Retinal pigment epithelial cell (primary cell): ENCODE measurements around the gene CA14.
"Not testable (repeated sequence)": the region's sequence is repeated elsewhere in the genome, so short reads cannot be mapped to it uniquely, and the experiment has no call there.

ENCODE experiments used
- DNase-seq: peaks from one replicate; pipeline ENCODE4 v3.0.0-alpha.2; 2010; ENCODE audit warnings: low read depth
- H3K4me3 ChIP-seq: 2 replicates; pipeline ENCODE4 v1.5.1; 2011; ENCODE audit warnings: mild to moderate bottlenecking, low read length, control low read depth, moderate library complexity
- TF ChIP-seq, protein P1 (sequence below): conservative IDR thresholded peaks from 2 replicates; pipeline ENCODE4 v1.5.1; 2011; ENCODE audit warnings: low read depth, low read length, control low read depth, inconsistent platforms

CA14 gene

DNA sequence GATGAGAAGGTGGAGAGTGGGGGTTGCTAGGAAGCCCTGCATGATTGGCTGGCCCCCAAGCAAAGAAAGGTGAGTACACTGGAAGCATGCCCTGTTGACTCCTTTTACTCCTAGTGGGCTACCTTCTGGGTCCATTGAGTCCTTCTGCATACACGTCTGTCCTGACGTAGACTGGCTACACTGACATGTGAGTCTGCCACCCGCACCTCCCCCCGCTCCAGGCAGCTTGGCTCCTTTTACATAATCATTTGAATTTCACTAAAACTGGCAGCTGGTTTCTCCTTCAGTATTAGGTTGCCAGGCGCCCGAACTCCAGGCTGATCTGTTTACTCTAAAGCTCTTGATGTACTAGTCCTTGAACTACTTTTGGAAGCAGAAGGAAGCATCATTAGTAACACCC, 44.8 kb downstream of the CA14 start:
- TF ChIP-seq, protein P1, sequence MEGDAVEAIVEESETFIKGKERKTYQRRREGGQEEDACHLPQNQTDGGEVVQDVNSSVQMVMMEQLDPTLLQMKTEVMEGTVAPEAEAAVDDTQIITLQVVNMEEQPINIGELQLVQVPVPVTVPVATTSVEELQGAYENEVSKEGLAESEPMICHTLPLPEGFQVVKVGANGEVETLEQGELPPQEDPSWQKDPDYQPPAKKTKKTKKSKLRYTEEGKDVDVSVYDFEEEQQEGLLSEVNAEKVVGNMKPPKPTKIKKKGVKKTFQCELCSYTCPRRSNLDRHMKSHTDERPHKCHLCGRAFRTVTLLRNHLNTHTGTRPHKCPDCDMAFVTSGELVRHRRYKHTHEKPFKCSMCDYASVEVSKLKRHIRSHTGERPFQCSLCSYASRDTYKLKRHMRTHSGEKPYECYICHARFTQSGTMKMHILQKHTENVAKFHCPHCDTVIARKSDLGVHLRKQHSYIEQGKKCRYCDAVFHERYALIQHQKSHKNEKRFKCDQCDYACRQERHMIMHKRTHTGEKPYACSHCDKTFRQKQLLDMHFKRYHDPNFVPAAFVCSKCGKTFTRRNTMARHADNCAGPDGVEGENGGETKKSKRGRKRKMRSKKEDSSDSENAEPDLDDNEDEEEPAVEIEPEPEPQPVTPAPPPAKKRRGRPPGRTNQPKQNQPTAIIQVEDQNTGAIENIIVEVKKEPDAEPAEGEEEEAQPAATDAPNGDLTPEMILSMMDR, result no peak
- H3K4me3 ChIP-seq, result no peak overlapping the region
- no peak for DNase-seq

DNA sequence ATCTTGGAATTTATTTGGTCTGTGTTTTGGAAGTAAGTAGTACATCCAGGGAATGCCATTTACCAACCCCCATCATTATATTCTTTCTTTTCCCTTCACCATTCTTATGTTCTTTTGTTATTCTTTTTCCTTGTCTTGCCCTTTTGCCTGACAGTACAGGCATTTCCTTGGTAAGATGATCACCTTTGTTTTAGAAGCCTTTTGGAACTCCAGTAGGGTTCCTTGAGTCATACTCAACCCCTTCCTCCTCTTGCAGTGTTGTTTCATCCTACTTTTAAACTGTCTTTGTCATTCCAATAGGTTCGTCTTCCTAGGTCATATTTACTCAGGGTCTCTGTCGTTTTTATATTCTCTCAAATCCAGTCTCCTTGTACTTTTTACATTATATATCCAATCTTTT, 45.3 kb downstream of the CA14 start:
- no peak overlapping the region for H3K4me3 ChIP-seq
- DNase-seq, result no peak
- TF ChIP-seq, protein P1, result no peak

DNA sequence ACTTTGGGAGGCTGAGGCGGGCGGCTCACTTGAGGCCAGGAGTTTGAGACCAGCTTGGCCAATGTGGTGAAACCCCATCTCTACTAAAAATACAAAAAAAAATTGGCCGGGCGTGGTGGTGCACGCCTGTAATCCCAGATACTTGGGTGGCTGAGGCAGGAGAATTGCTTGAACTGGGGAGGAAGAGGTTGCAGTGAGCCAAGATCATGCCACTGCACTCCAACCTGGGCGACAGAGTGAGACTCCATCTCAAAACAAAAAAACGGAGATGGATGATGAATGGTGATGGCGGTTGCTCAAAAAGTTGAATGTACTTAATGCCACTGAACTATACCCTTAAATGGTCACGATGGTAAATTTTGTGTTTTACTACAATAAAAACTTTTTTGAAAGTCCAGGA, 51.0 kb downstream of the CA14 start:
- not testable (repeated sequence) for DNase-seq, H3K4me3 ChIP-seq

DNA sequence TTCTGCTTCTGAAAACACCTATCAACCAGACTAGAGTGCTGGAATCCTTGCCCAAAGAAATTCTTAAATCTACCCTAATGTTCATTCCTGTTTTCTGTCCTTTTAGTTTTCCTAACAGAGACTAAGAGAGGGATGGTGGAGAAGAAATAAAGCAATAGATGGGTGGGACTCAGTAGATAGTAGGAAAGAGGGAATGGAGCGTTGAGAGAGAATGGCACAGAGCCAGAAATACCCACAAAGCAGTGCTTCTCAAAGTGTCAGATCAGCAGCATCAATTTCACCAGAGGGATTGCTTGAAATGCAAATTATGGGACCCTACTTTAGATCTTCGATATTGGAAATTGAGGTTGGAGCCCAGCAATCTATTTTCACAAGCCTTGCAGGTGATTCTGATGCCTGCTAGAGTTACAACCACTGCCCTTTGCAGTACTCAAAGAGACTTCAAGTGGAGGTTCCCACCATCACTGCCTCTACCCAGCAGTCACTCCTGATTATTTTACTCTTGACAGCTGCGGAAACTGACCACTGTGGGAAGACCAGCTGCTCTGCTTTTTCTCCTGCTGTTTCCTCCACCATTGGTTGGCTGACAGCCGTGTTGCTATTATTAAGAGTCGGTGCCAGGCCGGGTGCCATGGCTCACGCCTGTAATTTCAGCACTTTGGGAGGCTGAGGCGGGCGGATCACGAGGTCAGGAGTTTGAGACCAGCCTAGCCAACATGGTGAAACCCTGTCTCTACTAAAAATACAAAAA, 52.4 kb downstream of the CA14 start:
- no peak overlapping the region for H3K4me3 ChIP-seq
- TF ChIP-seq, protein P1, result no peak
- no peak for DNase-seq

DNA sequence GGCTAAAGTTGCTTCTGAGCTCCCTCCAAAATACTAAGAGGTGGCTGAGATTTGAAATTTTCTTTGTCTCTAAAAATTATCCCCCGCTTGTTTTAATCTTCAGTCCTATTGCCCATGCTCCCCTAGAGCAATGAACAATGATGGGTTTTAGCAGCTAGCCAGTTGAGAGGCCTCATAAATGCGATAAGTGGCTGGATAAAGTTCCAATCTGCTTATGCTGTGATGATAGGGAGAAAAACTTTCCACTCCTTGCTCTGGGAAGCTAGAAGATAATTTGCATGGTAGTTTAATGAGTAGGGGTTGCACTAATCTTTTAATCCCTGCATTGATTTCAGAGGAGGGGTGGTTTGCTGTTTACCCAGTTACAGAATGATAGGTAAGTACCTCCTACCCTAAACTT, 54.2 kb downstream of the CA14 start:
- TF ChIP-seq, protein P1, result no peak
- no peak for DNase-seq
- H3K4me3 ChIP-seq, result no peak overlapping the region
